ENCODE data around the gene SCAMP4. TPM values are rescaled to one million over a fixed set of nuclear protein-coding genes. Genes with fewer than 3 reads are reported as not detected.
"Not testable (repeated sequence)": the region's sequence is repeated elsewhere in the genome, so short reads cannot be mapped to it uniquely, and the experiment has no call there.

Gene SCAMP4
- total RNA-seq, 1 experiment from 2014 or later: 63.3 TPM

GRCh38 chr19:1874554-1875185, 30.5 kb upstream of the SCAMP4 start:
- H3K9me2 ChIP-seq (ENCODE audit: insufficient read depth): no peaks in the 10 kb centered on the region
- ChIA-PET CTCF (interaction anchor here (0.6 to 3.3 kb wide), 3 partner anchors 10 to 773 kb away, joined by 3 to 12 read pairs (median 4); no protein-coding TSS in a partner anchor), RAD21 (ENCODE audit: low non-redundant PET in 1 of 2, low total read pairs in 2 of 2, uncharacterized antibody in 2 of 2, unreplicated experiment in 2 of 2) (no interaction called here), POLR2A (interaction anchor here (0.7 to 1.1 kb wide), 3 partner anchors 10 to 195 kb away, joined by 3 to 5 read pairs (median 4); no protein-coding TSS in a partner anchor)
- peaks cover 12 to 20% of the 10 kb centered on the region in 2 experiments for H3K4me1 ChIP-seq (ENCODE audit: control insufficient read depth in 1 of 2, insufficient read depth in 2 of 2, low read length in 2 of 2)
- H3K4me3 ChIP-seq (replicated peaks in 1 of 2; ENCODE audit: low read depth in 1 of 2, low read length in 2 of 2): peak overlapping the region; percentile 76 to 95
- H3K27me3 ChIP-seq (ENCODE audit: insufficient read depth, low read length): no peaks in the 10 kb centered on the region
- H3K27ac ChIP-seq (ENCODE audit: low read depth, low read length): peak overlapping the region; percentile 95
- intact Hi-C loops (cut with micrococcal nuclease): no loop called here
- ATAC-seq (no peak), DNase-seq (ENCODE audit: low read depth, low spot score) (no peak)
- H2AFZ ChIP-seq (ENCODE audit: low read depth, low read length, poor library complexity, severe bottlenecking): no peak overlapping the region
- no peaks in the 10 kb centered on the region for H3K9me3 ChIP-seq (ENCODE audit: control insufficient read depth in 1 of 2, insufficient read depth in 1 of 2, low read depth in 1 of 2, low read length in 2 of 2)
- no TSS peak for BruUV-seq (replicated peaks)
- TF ChIP-seq YY1 (IDR thresholded peaks at IDR 0.05; ENCODE audit: extremely low read depth, insufficient replicate concordance, low read depth, low read length): no peak
- no peak for TF ChIP-seq ATF3 (IDR thresholded peaks at IDR 0.05)
- TF ChIP-seq ZBTB33 (IDR thresholded peaks at IDR 0.05; ENCODE audit: extremely low read depth, insufficient replicate concordance, low read length): no peak
- no peak for TF ChIP-seq POLR2A (IDR thresholded peaks at IDR 0.05; ENCODE audit: borderline replicate concordance, extremely low read depth, insufficient read depth, insufficient read length)
- peaks cover 49% of the 10 kb centered on the region for H3K79me2 ChIP-seq (ENCODE audit: insufficient read depth, low read length)
- H3K9ac ChIP-seq (ENCODE audit: low read length): peak overlapping the region; percentile 95
- peaks cover 3 to 13% of the 10 kb centered on the region in 2 experiments; a peak in 2 of 4 replicates for H3K36me3 ChIP-seq (ENCODE audit: control insufficient read depth in 1 of 2, insufficient read depth in 2 of 2, low read length in 2 of 2)
- peaks cover 11% of the 10 kb centered on the region; the same call in 1 of the 2 replicates for H4K20me1 ChIP-seq (ENCODE audit: insufficient read depth)
- peak overlapping the region; percentile 98 for H3K4me2 ChIP-seq (ENCODE audit: low read length)

GRCh38 chr19:1875265-1875645, 29.9 kb upstream of the SCAMP4 start:
- H3K9me2 ChIP-seq (ENCODE audit: insufficient read depth); H3K27me3 ChIP-seq (ENCODE audit: insufficient read depth, low read length); BruUV-seq (replicated peaks); ATAC-seq; intact Hi-C loops (cut with micrococcal nuclease); DNase-seq (ENCODE audit: low read depth, low spot score); H2AFZ ChIP-seq (ENCODE audit: low read depth, low read length, poor library complexity, severe bottlenecking); RAD21 ChIA-PET (ENCODE audit: low non-redundant PET in 1 of 2, low total read pairs in 2 of 2, uncharacterized antibody in 2 of 2, unreplicated experiment in 2 of 2); H3K9me3 ChIP-seq (ENCODE audit: control insufficient read depth in 1 of 2, insufficient read depth in 1 of 2, low read depth in 1 of 2, low read length in 2 of 2): not testable (repeated sequence)
- CTCF ChIA-PET: interaction anchor here (0.6 to 3.3 kb wide), 3 partner anchors 11 to 773 kb away, joined by 3 to 12 read pairs (median 4); no protein-coding TSS in a partner anchor
- Histone ChIP-seq H3K79me2 (ENCODE audit: insufficient read depth, low read length) (peaks cover 50% of the 10 kb centered on the region), H3K9ac (ENCODE audit: low read length) (peak overlapping the region; percentile 95), H4K20me1 (ENCODE audit: insufficient read depth) (peaks cover 11% of the 10 kb centered on the region; the same call in 1 of the 2 replicates), H3K4me2 (ENCODE audit: low read length) (peak overlapping the region; percentile 98), H3K4me1 (ENCODE audit: control insufficient read depth in 1 of 2, insufficient read depth in 2 of 2, low read length in 2 of 2) (peaks cover 12 to 20% of the 10 kb centered on the region in 2 experiments), H3K4me3 (replicated peaks in 1 of 2; ENCODE audit: low read depth in 1 of 2, low read length in 2 of 2) (peak overlapping the region; percentile 76 to 95), H3K36me3 (ENCODE audit: control insufficient read depth in 1 of 2, insufficient read depth in 2 of 2, low read length in 2 of 2) (peaks cover 3 to 13% of the 10 kb centered on the region in 2 experiments; a peak in 2 of 4 replicates), H3K27ac (ENCODE audit: low read depth, low read length) (peak overlapping the region; percentile 95)
- POLR2A ChIA-PET: interaction anchor here (1.1 kb wide), 1 partner anchor 11 kb away, joined by 5 read pairs; no protein-coding TSS in a partner anchor

Measured in HCT116 (cell line).